H1 (cell line): Measurements from ENCODE around the gene KIAA1671. TPM values are rescaled to one million over a fixed set of nuclear protein-coding genes. Genes with fewer than 3 reads are reported as not detected.

Experiments
- CTCF ChIA-PET: fragments of 300-600 bp; sonication (Branson Sonifier 250); formaldehyde crosslinking; loops from one replicate; lab custom pipeline; 2021; ENCODE audit not compliant: partially characterized antibody; lab: Charles Lee
- POLR2A ChIA-PET: fragments of 300-600 bp; sonication (Branson Sonifier 250); formaldehyde crosslinking; loops from one replicate; lab custom pipeline; 2021; ENCODE audit warnings: inconsistent platforms; ENCODE audit not compliant: partially characterized antibody; lab: Charles Lee
- DNase-seq, 2 experiments: peaks; one replicate each; pipeline versions ENCODE4 v3.0.0 to v3.0.0-alpha.2; 2010 to 2022; ENCODE audit warnings: low spot score in 2 of 2, low read depth in 1 of 2, mixed read lengths in 1 of 2
- FAIRE-seq: peaks from 2 replicates; lab custom pipeline; 2011; peaks lifted over from hg19 to GRCh38; lab: Jason Lieb, UNC
- H2AFZ ChIP-seq: 2 replicates; pipeline ENCODE4 v1.8.1; 2012; ENCODE audit warnings: low read length, inconsistent platforms
- H2AK5ac ChIP-seq: 2 replicates; pipeline ENCODE4 v1.6.1; 2013; ENCODE audit warnings: low read depth, low read length
- H2BK120ac ChIP-seq: replicated peaks from 2 replicates; pipeline ENCODE3; 2013; ENCODE audit warnings: low read depth, low read length, inconsistent platforms
- H2BK12ac ChIP-seq: 2 replicates; pipeline ENCODE4 v1.6.1; 2013; ENCODE audit warnings: low read depth, low read length
- H2BK15ac ChIP-seq: 2 replicates; pipeline ENCODE4 v1.6.1; 2013; ENCODE audit warnings: low read length
- H2BK20ac ChIP-seq: 2 replicates; pipeline ENCODE4 v1.6.1; 2013; ENCODE audit warnings: low read length
- H2BK5ac ChIP-seq: 2 replicates; pipeline ENCODE4 v1.6.1; 2013; ENCODE audit warnings: low read depth, low read length
- H3K14ac ChIP-seq: 2 replicates; pipeline ENCODE4 v1.6.1; 2013; ENCODE audit warnings: inconsistent platforms; ENCODE audit not compliant: insufficient read length
- H3K18ac ChIP-seq: 2 replicates; pipeline ENCODE4 v1.6.1; 2013; ENCODE audit warnings: low read length; ENCODE audit errors: extremely low read depth
- H3K23ac ChIP-seq: 2 replicates; pipeline ENCODE4 v1.6.1; 2013; ENCODE audit warnings: inconsistent platforms; ENCODE audit not compliant: insufficient read length
- H3K23me2 ChIP-seq: 2 replicates; pipeline ENCODE4 v1.6.1; 2013; ENCODE audit warnings: low read depth, low read length
- H3K27ac ChIP-seq: 2 replicates; pipeline ENCODE4 v1.6.1; 2011; ENCODE audit warnings: low read depth, low read length, inconsistent platforms
- H3K27me3 ChIP-seq, 4 experiments: replicated peaks in 1 of 4; 1 replicate in 1 of 4; 2 replicates in 3 of 4; pipeline versions ENCODE4 v1.6.1 to v1.8.1; 2011 to 2013; ENCODE audit warnings: low read length in 3 of 4, mild to moderate bottlenecking in 3 of 4, inconsistent platforms in 2 of 4, mixed read lengths in 2 of 4, moderate library complexity in 1 of 4; ENCODE audit not compliant: control insufficient read depth in 3 of 4, insufficient read depth in 3 of 4; ENCODE audit errors: extremely low read depth in 1 of 4
- H3K36me3 ChIP-seq, 4 experiments: 2 replicates each; pipeline versions ENCODE4 v1.6.1 to v1.8.1; 2011 to 2013; ENCODE audit warnings: mild to moderate bottlenecking in 4 of 4, low read length in 3 of 4, moderate library complexity in 2 of 4, control low read depth in 1 of 4, inconsistent platforms in 1 of 4; ENCODE audit not compliant: insufficient read depth in 4 of 4, control insufficient read depth in 2 of 4
- H3K4ac ChIP-seq: replicated peaks from 2 replicates; pipeline ENCODE3; 2013; ENCODE audit warnings: low read length, low read depth, mixed read lengths, inconsistent platforms; ENCODE audit not compliant: insufficient read length
- H3K4me1 ChIP-seq, 4 experiments: replicated peaks in 1 of 4; 1 replicate in 1 of 4; 2 replicates in 3 of 4; pipeline versions ENCODE4 v1.6.1 to v1.8.1; 2011 to 2013; ENCODE audit warnings: low read length in 3 of 4, inconsistent platforms in 2 of 4, mixed read lengths in 1 of 4; ENCODE audit not compliant: insufficient read depth in 4 of 4, control insufficient read depth in 3 of 4
- H3K4me2 ChIP-seq, 2 experiments: 2 replicates each; pipeline versions ENCODE4 v1.6.1 to v1.8.1; 2011 to 2013; ENCODE audit warnings: low read depth in 2 of 2, low read length in 2 of 2, control low read depth in 1 of 2, inconsistent platforms in 1 of 2, mild to moderate bottlenecking in 1 of 2; ENCODE audit not compliant: insufficient read depth in 1 of 2
- H3K4me3 ChIP-seq, 4 experiments: fragments of 200-600, 300-600 bp in 1 of 4; sonication (generic), shearing (Covaris generic), sonication (Bioruptor Twin) in 1 of 4; 2 replicates each; pipeline versions ENCODE4 v1.5.1 to v1.8.1; 2011 to 2016; ENCODE audit warnings: low read length in 4 of 4, low read depth in 3 of 4, control low read depth in 2 of 4, inconsistent platforms in 2 of 4, mild to moderate bottlenecking in 2 of 4, mixed read lengths in 1 of 4, moderate library complexity in 1 of 4; ENCODE audit not compliant: insufficient read depth in 2 of 4; ENCODE audit errors: extremely low read depth in 1 of 4
- H3K56ac ChIP-seq: replicated peaks from 2 replicates; pipeline ENCODE3; 2013; ENCODE audit warnings: low read depth, mild to moderate bottlenecking, mixed read lengths, low read length, inconsistent platforms; ENCODE audit not compliant: insufficient read length
- H3K79me1 ChIP-seq: 2 replicates; pipeline ENCODE4 v1.6.1; 2013; ENCODE audit warnings: low read depth, low read length, control low read depth
- H3K79me2 ChIP-seq, 2 experiments: 2 replicates each; pipeline versions ENCODE4 v1.6.1 to v1.8.1; 2012 to 2013; ENCODE audit warnings: low read length in 2 of 2, mild to moderate bottlenecking in 2 of 2, inconsistent platforms in 1 of 2; ENCODE audit not compliant: insufficient read depth in 2 of 2, control insufficient read depth in 1 of 2
- H3K9ac ChIP-seq, 4 experiments: replicated peaks in 1 of 4; 1 replicate in 1 of 4; 2 replicates in 3 of 4; pipeline versions ENCODE4 v1.6.1 to v1.8.1; 2011 to 2013; ENCODE audit warnings: low read depth in 3 of 4, low read length in 3 of 4, control low read depth in 2 of 4, mild to moderate bottlenecking in 2 of 4, moderate library complexity in 2 of 4, inconsistent platforms in 1 of 4; ENCODE audit errors: extremely low read depth in 1 of 4
- H3K9me3 ChIP-seq, 2 experiments: 2 replicates each; pipeline versions ENCODE4 v1.6.1 to v1.8.1; 2012 to 2013; ENCODE audit warnings: mild to moderate bottlenecking in 2 of 2, moderate library complexity in 2 of 2, control low read depth in 1 of 2, inconsistent platforms in 1 of 2, low read depth in 1 of 2, low read length in 1 of 2, mixed read lengths in 1 of 2; ENCODE audit not compliant: insufficient read depth in 2 of 2
- H4K20me1 ChIP-seq, 2 experiments: replicated peaks in 1 of 2; 2 replicates each; pipeline versions ENCODE3 to v1.8.1; 2011 to 2013; ENCODE audit warnings: inconsistent platforms in 2 of 2, low read length in 2 of 2, mild to moderate bottlenecking in 1 of 2; ENCODE audit not compliant: insufficient read depth in 2 of 2, control insufficient read depth in 1 of 2
- H4K5ac ChIP-seq: 2 replicates; pipeline ENCODE4 v1.6.1; 2013; ENCODE audit warnings: low read length, low read depth, mixed read lengths, inconsistent platforms; ENCODE audit not compliant: insufficient read length
- H4K8ac ChIP-seq: 2 replicates; pipeline ENCODE4 v1.8.0; 2013; ENCODE audit warnings: mild to moderate bottlenecking, moderate library complexity, low read length, inconsistent platforms; ENCODE audit not compliant: insufficient read depth; ENCODE audit errors: extremely low read depth
- H4K91ac ChIP-seq: replicated peaks from 2 replicates; pipeline ENCODE3; 2013; ENCODE audit warnings: low read length, mixed read lengths, inconsistent platforms; ENCODE audit not compliant: insufficient read length
- EZH2 ChIP-seq: fragments of 200-600 bp; sonication (generic); IDR thresholded peaks from 2 replicates; pipeline ENCODE4 v1.7.1; 2012; ENCODE audit warnings: low read depth, mild to moderate bottlenecking, moderate library complexity, low read length, inconsistent platforms; ENCODE audit not compliant: severe bottlenecking
- KDM1A ChIP-seq: fragments of 200-600, 300-600 bp; sonication (generic); IDR thresholded peaks from 2 replicates; pipeline ENCODE4 v1.7.1; 2016; ENCODE audit warnings: mild to moderate bottlenecking, low read length, borderline replicate concordance
- KDM4A ChIP-seq: IDR thresholded peaks from one replicate; pipeline ENCODE4 v1.7.1; 2012; ENCODE audit warnings: low read depth, mild to moderate bottlenecking, moderate library complexity, low read length, inconsistent platforms; ENCODE audit not compliant: severe bottlenecking
- PHF8 ChIP-seq: fragments of 200-600 bp; sonication (generic); conservative IDR thresholded peaks from 2 replicates; pipeline ENCODE4 v1.7.1; 2012; ENCODE audit warnings: low read depth, mild to moderate bottlenecking, inconsistent platforms, low read length, moderate library complexity
- POLR2A ChIP-seq, 2 experiments: IDR thresholded peaks; 1 replicate in 1 of 2; 2 replicates in 1 of 2; pipeline ENCODE4 v1.6.1; 2011; ENCODE audit warnings: low read depth in 2 of 2, low read length in 2 of 2, mild to moderate bottlenecking in 2 of 2; ENCODE audit errors: control extremely low read depth in 1 of 2
- WGBS, 2 experiments: shearing (Covaris generic) in 1 of 2; methylation state at CpG; one replicate each; pipeline versions ENCODE4 v1.1.6 to v1.1.7; 2013 to 2015; ENCODE audit warnings: low lambda C conversion rate in 2 of 2, mixed read lengths in 2 of 2, inconsistent platforms in 1 of 2, low coverage in 1 of 2, missing lambda C conversion rate in 1 of 2; ENCODE audit not compliant: insufficient replicate concordance in 2 of 2, insufficient coverage in 1 of 2, insufficient read length in 1 of 2; ENCODE audit errors: extremely low coverage in 1 of 2, missing lambda C conversion rate in 1 of 2; 5-methylcytosine and 5-hydroxymethylcytosine counted together
- polyA plus RNA-seq, 7 experiments: library from polyadenylated mRNA; depleted of rRNA in 3 of 7; stranded (reverse) in 5 of 7; unstranded in 2 of 7; fragments of >200 nt in 5 of 7; fragments of 200-250 nt in 2 of 7; gene quantifications; 1 replicate in 5 of 7; 2 replicates in 1 of 7; 4 replicates in 1 of 7; pipeline versions ENCODE4 v1.2.1 to v1.2.3, GENCODE V29; 2011 to 2013; ENCODE audit warnings: missing spikeins in 2 of 7, mixed read lengths in 2 of 7
- total RNA-seq: library from RNA; stranded (reverse); fragmentation: NEBNext Ultra II Directional; extraction: Animal tissue kit (Norgen Biotek cat#: 25700); gene quantifications from 2 replicates; pipeline ENCODE4 v1.2.1, GENCODE V29; 2021

KIAA1671 gene
- total and polyA plus RNA-seq, 2 of the 8 experiments (the other 6 are each of a cell fraction or from before 2014, with no cell fraction given): 6.4 to 23.9 TPM

- no peaks in the 10 kb centered on the region for H3K36me3 ChIP-seq
- H3K9me3 ChIP-seq: no peaks in the 10 kb centered on the region
- H4K8ac ChIP-seq: peak overlapping the region; percentile 28; the same call in 1 of the 2 replicates
- no peak overlapping the region for H3K23ac ChIP-seq
- H2BK5ac ChIP-seq: no peak overlapping the region
- H3K79me2 ChIP-seq: no peaks in the 10 kb centered on the region; a peak in 1 of 4 replicates
- no peak overlapping the region for H3K18ac ChIP-seq
- WGBS, 2 experiments: 91% methylated on average over 2 of the region's 2 CpGs; no CpG with 5 or more reads in 1 of the 2 experiments
- H3K79me1 ChIP-seq: peaks cover 3% of the 10 kb centered on the region
- H3K4me3 ChIP-seq: no peak overlapping the region
- no peak overlapping the region for H4K5ac ChIP-seq
- H3K9ac ChIP-seq: no peak overlapping the region
- H2BK15ac ChIP-seq: no peak overlapping the region
- H2AFZ ChIP-seq: no peak overlapping the region
- H3K14ac ChIP-seq: no peak overlapping the region
- no peak for FAIRE-seq
- no peak overlapping the region for H2BK12ac ChIP-seq
- no peak overlapping the region for H3K4me2 ChIP-seq
- H2BK20ac ChIP-seq: no peak overlapping the region
- no peak for DNase-seq
- H2AK5ac ChIP-seq: no peak overlapping the region
- no peak overlapping the region for H2BK120ac ChIP-seq
- POLR2A ChIA-PET: interaction anchor here (1.1 kb wide), 1 partner anchor 23 kb away, joined by 3 read pairs; no protein-coding TSS in a partner anchor
- TF ChIP-seq KDM1A (peak; percentile 91; the same call in 1 of the 2 replicates), PHF8 (no peak), EZH2 (no peak), KDM4A (no peak), POLR2A (IDR thresholded peaks at IDR 0.05; ENCODE audit: control extremely low read depth in 1 of 2, low read depth in 2 of 2, low read length in 2 of 2) (no peak)
- H3K56ac ChIP-seq: no peak overlapping the region
- H3K4me1 ChIP-seq: peaks cover 0 to 3% (median 0%) of the 10 kb centered on the region in 4 experiments; a peak in 2 of 7 replicates
- no peak overlapping the region for H3K27ac ChIP-seq
- H3K23me2 ChIP-seq: no peaks in the 10 kb centered on the region
- H4K20me1 ChIP-seq: peaks cover 0 to 1% of the 10 kb centered on the region in 2 experiments
- CTCF ChIA-PET: interaction anchor here (0.5 to 5.1 kb wide), 7 partner anchors 11 to 319 kb away, joined by 3 to 43 read pairs (median 7); partner anchors contain the start of gene CRYBB3
- no peaks in the 10 kb centered on the region for H3K27me3 ChIP-seq
- H3K4ac ChIP-seq: no peak overlapping the region
- H4K91ac ChIP-seq: no peak overlapping the region
Observed at GRCh38 chr22:25083056-25083806, 130.7 kb downstream of the KIAA1671 start.
